Mammary epithelial cell (primary cell): ENCODE results near the gene PIK3AP1.

Source experiments
- EZH2 ChIP-seq: IDR thresholded peaks from 2 replicates; pipeline ENCODE4 v1.6.1; 2012; ENCODE audit warnings: low read length, inconsistent platforms, borderline replicate concordance
- TF ChIP-seq, protein P1 (sequence below), 2 donors: IDR thresholded peaks in 1 of 2; conservative IDR thresholded peaks in 1 of 2; 2 replicates each; pipeline ENCODE4 v1.5.1; 2011 to 2012; ENCODE audit warnings: inconsistent platforms in 2 of 2, low read length in 2 of 2, mild to moderate bottlenecking in 2 of 2, control low read depth in 1 of 2, low read depth in 1 of 2; ENCODE audit not compliant: insufficient read depth in 1 of 2; ENCODE audit errors: extremely low read depth in 1 of 2

DNA sequence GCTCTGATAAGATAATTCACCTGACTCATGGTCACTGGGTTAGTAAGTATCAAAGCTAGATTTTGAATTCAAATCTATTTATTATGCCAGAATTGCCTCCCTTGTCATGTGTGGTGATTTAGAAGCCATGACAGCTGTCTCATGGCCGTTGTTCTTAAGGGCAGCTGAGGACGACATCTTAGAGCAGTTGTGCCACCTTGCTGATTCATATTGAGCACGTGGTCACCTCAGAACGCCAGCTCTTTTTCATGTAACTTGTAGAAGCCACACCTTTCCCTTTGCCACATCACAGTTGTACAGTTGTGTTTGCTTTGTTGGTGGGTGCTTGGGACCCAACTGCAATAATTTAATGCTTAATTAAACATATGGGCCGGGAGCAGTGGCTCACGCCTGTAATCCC is 4.3 kb upstream of the PIK3AP1 start:
- TF ChIP-seq, protein P1, sequence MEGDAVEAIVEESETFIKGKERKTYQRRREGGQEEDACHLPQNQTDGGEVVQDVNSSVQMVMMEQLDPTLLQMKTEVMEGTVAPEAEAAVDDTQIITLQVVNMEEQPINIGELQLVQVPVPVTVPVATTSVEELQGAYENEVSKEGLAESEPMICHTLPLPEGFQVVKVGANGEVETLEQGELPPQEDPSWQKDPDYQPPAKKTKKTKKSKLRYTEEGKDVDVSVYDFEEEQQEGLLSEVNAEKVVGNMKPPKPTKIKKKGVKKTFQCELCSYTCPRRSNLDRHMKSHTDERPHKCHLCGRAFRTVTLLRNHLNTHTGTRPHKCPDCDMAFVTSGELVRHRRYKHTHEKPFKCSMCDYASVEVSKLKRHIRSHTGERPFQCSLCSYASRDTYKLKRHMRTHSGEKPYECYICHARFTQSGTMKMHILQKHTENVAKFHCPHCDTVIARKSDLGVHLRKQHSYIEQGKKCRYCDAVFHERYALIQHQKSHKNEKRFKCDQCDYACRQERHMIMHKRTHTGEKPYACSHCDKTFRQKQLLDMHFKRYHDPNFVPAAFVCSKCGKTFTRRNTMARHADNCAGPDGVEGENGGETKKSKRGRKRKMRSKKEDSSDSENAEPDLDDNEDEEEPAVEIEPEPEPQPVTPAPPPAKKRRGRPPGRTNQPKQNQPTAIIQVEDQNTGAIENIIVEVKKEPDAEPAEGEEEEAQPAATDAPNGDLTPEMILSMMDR (conservative IDR thresholded peaks at IDR 0.05 in 1 of 2, IDR thresholded peaks at IDR 0.05 in 1 of 2; ENCODE audit: extremely low read depth in 1 of 2, insufficient read depth in 1 of 2, low read depth in 1 of 2, low read length in 2 of 2), result no peak
- TF ChIP-seq EZH2, result no peak
